NCI-H748 treated with DMSO at 0.1 percent for 48 hours (cell line): ENCODE results near the gene MGST1.
"Not testable (repeated sequence)": the region's sequence is repeated elsewhere in the genome, so short reads cannot be mapped to it uniquely, and the experiment has no call there.

Source experiments
- DNase-seq: peaks from one replicate; lab custom pipeline; 2025; lab: John Stamatoyannopoulos, UW

The MGST1 gene

GRCh38 chr12:16352481-16352880 is 5.0 kb downstream of the MGST1 start:
- no peak for DNase-seq

- no peak for DNase-seq
Measured at GRCh38 chr12:16358878-16359277, 11.4 kb downstream of the MGST1 start.

- no peak for DNase-seq
Measured at GRCh38 chr12:16359512-16360491, 12.4 kb downstream of the MGST1 start.

- DNase-seq = peak; percentile 42
Measured at GRCh38 chr12:16361142-16361783, 13.8 kb downstream of the MGST1 start.

GRCh38 chr12:16362550-16362949 is 15.1 kb downstream of the MGST1 start:
- DNase-seq = no peak

- DNase-seq = no peak
Measured at GRCh38 chr12:16369156-16369555, 21.7 kb downstream of the MGST1 start.

- DNase-seq = no peak
Measured at GRCh38 chr12:16370096-16370495, 22.7 kb downstream of the MGST1 start.

- DNase-seq = not testable (repeated sequence)
Measured at GRCh38 chr12:16382652-16383312, 35.3 kb downstream of the MGST1 start.

- DNase-seq = no peak
Measured at GRCh38 chr12:16384732-16385131, 37.3 kb downstream of the MGST1 start.

- peak; percentile 42 for DNase-seq
Measured at GRCh38 chr12:16385782-16386646, 38.6 kb downstream of the MGST1 start.

- no peak for DNase-seq
Measured at GRCh38 chr12:16387919-16388318, 40.5 kb downstream of the MGST1 start.

GRCh38 chr12:16389594-16389993 is 42.1 kb downstream of the MGST1 start:
- DNase-seq = no peak

GRCh38 chr12:16392846-16393535 is 45.5 kb downstream of the MGST1 start:
- no peak for DNase-seq

- DNase-seq = no peak
Measured at GRCh38 chr12:16399101-16399500, 51.7 kb downstream of the MGST1 start.

- not testable (repeated sequence) for DNase-seq
Measured at GRCh38 chr12:16401835-16402234, 54.4 kb downstream of the MGST1 start.

- DNase-seq = no peak
Measured at GRCh38 chr12:16407346-16407745, 59.9 kb downstream of the MGST1 start.
